ENCODE measurements around the gene IPO4. TPM values are rescaled to one million over a fixed set of nuclear protein-coding genes. Genes with fewer than 3 reads are reported as not detected.

IPO4 gene
- total RNA-seq, 1 experiment from 2014 or later, result 116 TPM

GRCh38 chr14:24185026-24185425 lies 3.6 kb downstream of the IPO4 start:
- no peak overlapping the region for H3K23ac ChIP-seq (ENCODE audit: insufficient read length, low read depth, low read length)
- H3K4ac ChIP-seq (ENCODE audit: low read depth, low read length), result no peak overlapping the region
- H3K4me3 Mint-ChIP-seq, result no peak overlapping the region
- H2BK15ac ChIP-seq (ENCODE audit: low read depth, low read length), result no peak overlapping the region
- no peak overlapping the region for H3K4me2 ChIP-seq (ENCODE audit: insufficient read depth, insufficient read length, low read length)
- H2BK5ac ChIP-seq (ENCODE audit: insufficient read length, low read length), result no peak overlapping the region
- peaks cover 14 to 15% of the 10 kb centered on the region in 2 experiments for H3K4me1 Mint-ChIP-seq
- no peaks in the 10 kb centered on the region for H3K9me3 Mint-ChIP-seq
- H3K9me3 ChIP-seq (ENCODE audit: control insufficient read depth, low read depth, low read length), result no peaks in the 10 kb centered on the region
- H3K27ac ChIP-seq (ENCODE audit: insufficient read length, low read depth, low read length), result no peak overlapping the region
- H3K18ac ChIP-seq (ENCODE audit: insufficient read length, low read depth, low read length), result no peak overlapping the region
- H3K9ac ChIP-seq (ENCODE audit: extremely low read depth, insufficient read length, low read length), result no peak overlapping the region
- no peak overlapping the region for H2AK5ac ChIP-seq (ENCODE audit: insufficient read length, low read length)
- H3K56ac ChIP-seq (ENCODE audit: insufficient read length, low read depth, low read length), result no peak overlapping the region
- H2AFZ ChIP-seq (ENCODE audit: low read length), result no peak overlapping the region
- H3K27me3 Mint-ChIP-seq (ENCODE audit: low read depth), result no peaks in the 10 kb centered on the region; the same call in 1 of the 2 replicates
- H3K14ac ChIP-seq (ENCODE audit: insufficient read depth, low read length), result no peak overlapping the region
- H3K27ac Mint-ChIP-seq, result peak overlapping the region in 1 of 3 experiments; percentile 31; a peak in 1 of 7 replicates
- H3K23me2 ChIP-seq (ENCODE audit: insufficient read length, low read depth, low read length, poor library complexity, severe bottlenecking), result no peaks in the 10 kb centered on the region
- WGBS (ENCODE audit: extremely low coverage, insufficient read length, low lambda C conversion rate), result no CpG with 5 or more reads among the region's 7 CpGs
- H4K5ac ChIP-seq (ENCODE audit: insufficient read length, low read depth, low read length), result no peak overlapping the region
- H2BK12ac ChIP-seq (ENCODE audit: insufficient read length, low read depth, low read length), result no peak overlapping the region
- no peaks in the 10 kb centered on the region for H4K20me1 ChIP-seq (ENCODE audit: control insufficient read depth, insufficient read depth, insufficient read length)
- H2BK20ac ChIP-seq (ENCODE audit: low read depth, low read length, poor library complexity, severe bottlenecking), result no peak overlapping the region
- no peak overlapping the region for H4K8ac ChIP-seq (replicated peaks; ENCODE audit: insufficient read length, low read depth, low read length)
- no peak overlapping the region for H4K91ac ChIP-seq (ENCODE audit: insufficient read length, low read depth, low read length)
- peaks cover 36 to 85% (median 67%) of the 10 kb centered on the region in 3 experiments; a peak in 6 of 7 replicates for H3K36me3 Mint-ChIP-seq (ENCODE audit: insufficient read depth in 1 of 3, low read depth in 3 of 3)
- DNase-seq, result no peak
- no peak overlapping the region for H3T11ph ChIP-seq (ENCODE audit: low read length)
- no peak overlapping the region for H2BK120ac ChIP-seq (ENCODE audit: low read depth, low read length, poor library complexity, severe bottlenecking)
- H3K79me2 ChIP-seq (ENCODE audit: insufficient read depth, low read length), result no peaks in the 10 kb centered on the region
- no peaks in the 10 kb centered on the region; the same call in 1 of the 2 replicates for H3K4me1 ChIP-seq (ENCODE audit: insufficient read depth, low read length)
- peaks cover 4% of the 10 kb centered on the region for H3K79me1 ChIP-seq (ENCODE audit: insufficient read depth, low read depth, low read length, poor library complexity, severe bottlenecking)
- TF ChIP-seq CTCF (conservative IDR thresholded peaks at IDR 0.05), result no peak
- no peaks in the 10 kb centered on the region for H3K27me3 ChIP-seq (ENCODE audit: insufficient read depth, low read length)
